ENCODE measurements around the gene EGR2.

Gene EGR2

DNA sequence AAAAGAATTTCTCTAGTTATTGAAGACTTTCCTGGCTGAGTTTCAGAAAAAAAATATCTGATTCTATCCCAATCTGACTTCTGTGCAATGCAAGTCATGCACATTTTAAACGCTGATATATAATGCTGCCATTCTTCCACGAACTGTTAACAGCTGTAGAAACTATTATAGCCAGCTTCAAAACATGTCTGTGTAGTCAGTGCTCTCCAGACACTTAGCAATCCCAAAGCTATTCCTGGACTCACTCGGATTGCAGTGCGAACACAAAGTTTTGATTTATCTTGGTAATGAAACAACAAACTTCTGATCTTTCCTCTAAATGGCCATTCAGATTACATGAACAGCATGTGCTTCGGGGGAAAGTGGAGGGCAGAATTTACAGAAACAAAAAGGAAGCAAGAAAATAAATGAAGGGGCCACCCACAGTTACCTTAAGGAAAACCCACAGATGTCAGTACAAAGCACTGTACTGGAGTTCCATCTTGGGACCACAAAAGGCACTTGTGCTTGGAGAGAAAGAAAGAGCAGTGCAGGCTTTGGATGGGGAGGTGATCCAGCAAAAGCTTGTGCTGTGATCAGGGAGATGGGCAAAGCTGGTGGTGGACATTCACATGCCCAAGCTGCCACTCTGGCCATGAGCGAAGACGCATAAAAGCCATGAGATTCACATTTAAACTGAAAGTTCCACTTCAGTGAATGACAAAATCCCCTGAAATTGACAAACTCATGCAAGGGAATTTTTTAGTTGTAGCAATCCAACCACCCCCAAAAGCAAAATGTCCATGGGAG is 43.8 kb downstream of the EGR2 start:
- no peak for ATAC-seq

DNA sequence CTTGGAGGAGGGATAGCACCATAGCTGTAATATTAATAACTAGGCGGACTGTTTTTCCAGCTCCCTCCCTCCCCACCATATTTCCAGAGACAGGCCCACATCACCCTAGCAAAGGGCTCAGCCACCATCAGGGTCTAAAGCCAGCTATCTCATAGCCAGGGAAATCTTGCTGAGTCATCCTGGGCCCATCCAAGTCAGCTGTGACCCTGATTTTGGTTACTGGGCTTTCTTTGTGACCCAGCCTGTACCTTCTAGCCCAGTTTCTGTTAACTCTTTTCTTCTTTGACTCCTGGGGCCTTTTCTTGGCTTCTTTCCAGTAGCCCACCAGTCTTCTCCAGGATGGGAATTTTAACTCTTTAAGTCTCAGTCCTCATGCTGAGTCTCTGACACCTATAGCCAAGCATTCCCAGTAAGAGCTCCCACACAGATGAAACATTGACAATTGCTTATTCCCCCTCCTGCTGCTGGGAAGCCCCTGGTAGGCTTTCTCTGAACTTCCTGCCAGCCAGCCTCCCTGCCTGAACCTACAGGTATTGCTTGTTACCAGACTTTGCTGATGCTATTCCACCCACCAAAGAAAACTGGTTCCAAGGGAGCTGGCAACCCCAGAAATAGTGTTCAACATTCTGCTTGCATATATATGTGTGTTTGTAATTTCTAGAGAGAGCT is 46.5 kb downstream of the EGR2 start:
- ATAC-seq, result no peak
- TF ChIP-seq TOX (CRISPR knock-in tag; IDR thresholded peaks at IDR 0.05; ENCODE audit: borderline replicate concordance), result no peak
- no peak for TF ChIP-seq CSRNP3 (CRISPR knock-in tag; IDR thresholded peaks at IDR 0.05)
- TF ChIP-seq BACH2 (CRISPR knock-in tag; IDR thresholded peaks at IDR 0.05; ENCODE audit: borderline replicate concordance), result no peak
- no peak for TF ChIP-seq ISL1 (CRISPR knock-in tag; IDR thresholded peaks at IDR 0.05)
- TF ChIP-seq ESRRG (CRISPR knock-in tag; IDR thresholded peaks at IDR 0.05), result no peak

More for the DNA sequence above, 43.8 kb downstream of the EGR2 start:
- no peak for TF ChIP-seq GLIS3 (CRISPR knock-in tag; IDR thresholded peaks at IDR 0.05)
- no peak for TF ChIP-seq ZNF70 (CRISPR knock-in tag; IDR thresholded peaks at IDR 0.05)
- no peak for TF ChIP-seq POU6F1 (CRISPR knock-in tag; IDR thresholded peaks at IDR 0.05; ENCODE audit: borderline replicate concordance, low read depth)
- no peak for TF ChIP-seq ZFP30 (CRISPR knock-in tag; IDR thresholded peaks at IDR 0.05)
- TF ChIP-seq TOX (CRISPR knock-in tag; IDR thresholded peaks at IDR 0.05; ENCODE audit: borderline replicate concordance), result no peak
- TF ChIP-seq TCF4 (CRISPR knock-in tag; IDR thresholded peaks at IDR 0.05; ENCODE audit: borderline replicate concordance), result no peak
- TF ChIP-seq CSDC2 (CRISPR knock-in tag; IDR thresholded peaks at IDR 0.05), result no peak
- no peak for TF ChIP-seq ZFP3 (CRISPR knock-in tag; IDR thresholded peaks at IDR 0.05)
- TF ChIP-seq ARNTL (CRISPR knock-in tag; IDR thresholded peaks at IDR 0.05; ENCODE audit: borderline replicate concordance, low read depth), result no peak
- no peak for TF ChIP-seq SNAI2 (CRISPR knock-in tag; IDR thresholded peaks at IDR 0.05)
- no peak for TF ChIP-seq CREB5 (CRISPR knock-in tag; IDR thresholded peaks at IDR 0.05; ENCODE audit: low read depth)
- TF ChIP-seq PPARA (CRISPR knock-in tag; IDR thresholded peaks at IDR 0.05; ENCODE audit: borderline replicate concordance), result no peak
- no peak for TF ChIP-seq RARB (CRISPR knock-in tag; IDR thresholded peaks at IDR 0.05)
- TF ChIP-seq BACH2 (CRISPR knock-in tag; IDR thresholded peaks at IDR 0.05; ENCODE audit: borderline replicate concordance), result no peak
- TF ChIP-seq, protein P1, sequence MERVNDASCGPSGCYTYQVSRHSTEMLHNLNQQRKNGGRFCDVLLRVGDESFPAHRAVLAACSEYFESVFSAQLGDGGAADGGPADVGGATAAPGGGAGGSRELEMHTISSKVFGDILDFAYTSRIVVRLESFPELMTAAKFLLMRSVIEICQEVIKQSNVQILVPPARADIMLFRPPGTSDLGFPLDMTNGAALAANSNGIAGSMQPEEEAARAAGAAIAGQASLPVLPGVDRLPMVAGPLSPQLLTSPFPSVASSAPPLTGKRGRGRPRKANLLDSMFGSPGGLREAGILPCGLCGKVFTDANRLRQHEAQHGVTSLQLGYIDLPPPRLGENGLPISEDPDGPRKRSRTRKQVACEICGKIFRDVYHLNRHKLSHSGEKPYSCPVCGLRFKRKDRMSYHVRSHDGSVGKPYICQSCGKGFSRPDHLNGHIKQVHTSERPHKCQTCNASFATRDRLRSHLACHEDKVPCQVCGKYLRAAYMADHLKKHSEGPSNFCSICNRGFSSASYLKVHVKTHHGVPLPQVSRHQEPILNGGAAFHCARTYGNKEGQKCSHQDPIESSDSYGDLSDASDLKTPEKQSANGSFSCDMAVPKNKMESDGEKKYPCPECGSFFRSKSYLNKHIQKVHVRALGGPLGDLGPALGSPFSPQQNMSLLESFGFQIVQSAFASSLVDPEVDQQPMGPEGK (CRISPR knock-in tag; IDR thresholded peaks at IDR 0.05; ENCODE audit: borderline replicate concordance), result no peak

DNA sequence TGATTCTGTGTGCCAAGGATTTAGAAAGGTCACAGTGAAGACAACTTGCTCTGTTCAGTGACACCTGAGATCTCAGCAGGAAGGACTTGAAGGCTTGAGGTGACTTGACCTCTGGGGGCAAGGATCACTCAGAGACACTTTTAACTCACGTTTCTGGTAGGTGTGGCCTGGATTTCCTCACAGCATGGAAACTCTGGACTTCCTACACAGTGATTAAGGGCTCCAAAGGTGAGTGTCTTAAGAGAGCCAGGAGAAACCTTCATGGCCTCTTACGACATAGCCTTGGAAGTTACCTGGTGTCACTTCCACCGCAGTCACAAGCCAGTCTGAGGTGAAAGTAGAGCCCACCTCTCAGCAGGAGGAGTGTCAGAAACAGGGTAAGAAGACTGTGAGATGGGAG is 49.8 kb downstream of the EGR2 start:
- ATAC-seq, result no peak
- no peak for TF ChIP-seq ISL1 (CRISPR knock-in tag; IDR thresholded peaks at IDR 0.05)
- no peak for TF ChIP-seq TSHZ2 (CRISPR knock-in tag; IDR thresholded peaks at IDR 0.05)
- no peak for TF ChIP-seq ZNF70 (CRISPR knock-in tag; IDR thresholded peaks at IDR 0.05)
- no peak for TF ChIP-seq ZFP3 (CRISPR knock-in tag; IDR thresholded peaks at IDR 0.05)
- TF ChIP-seq, protein P1 (CRISPR knock-in tag; IDR thresholded peaks at IDR 0.05; ENCODE audit: borderline replicate concordance), result no peak
- no peak for TF ChIP-seq ZFP30 (CRISPR knock-in tag; IDR thresholded peaks at IDR 0.05)
- TF ChIP-seq PPARA (CRISPR knock-in tag; IDR thresholded peaks at IDR 0.05; ENCODE audit: borderline replicate concordance), result no peak
- no peak for TF ChIP-seq OSR1 (CRISPR knock-in tag; IDR thresholded peaks at IDR 0.05)
- no peak for TF ChIP-seq ESRRG (CRISPR knock-in tag; IDR thresholded peaks at IDR 0.05)
- no peak for TF ChIP-seq ARNTL (CRISPR knock-in tag; IDR thresholded peaks at IDR 0.05; ENCODE audit: borderline replicate concordance, low read depth)
- TF ChIP-seq ZNF8 (CRISPR knock-in tag; IDR thresholded peaks at IDR 0.05), result no peak
- no peak for TF ChIP-seq CSDC2 (CRISPR knock-in tag; IDR thresholded peaks at IDR 0.05)
- TF ChIP-seq ZC3H10 (CRISPR knock-in tag; IDR thresholded peaks at IDR 0.05), result no peak
- TF ChIP-seq SNAI2 (CRISPR knock-in tag; IDR thresholded peaks at IDR 0.05), result no peak
- TF ChIP-seq CSRNP3 (CRISPR knock-in tag; IDR thresholded peaks at IDR 0.05), result no peak

All from SK-N-SH treated with all-trans-retinoic acid at 6 μM for 48 hours (cell line).